GM12878 (cell line): ENCODE measurements around the gene SGIP1. TPM values are rescaled to one million over a fixed set of nuclear protein-coding genes. Genes with fewer than 3 reads are reported as not detected.

Source experiments
- ATAC-seq: fragments of 200-7000 bp; cut with Tn5 transposase; 3 replicates; pipeline ENCODE4 v1.9.1; 2020; ENCODE audit warnings: mild to moderate bottlenecking, moderate library complexity
- BruUV-seq: library from RNA; stranded (reverse); fragments of 400-500 nt; replicated peaks from 2 replicates; lab custom pipeline; 2021; lab: Mats Ljungman, UMichigan
- CTCF ChIA-PET: fragments of 300-600 bp; sonication (Branson Sonifier 250); formaldehyde crosslinking; extraction: SDS; loops from one replicate; lab custom pipeline; 2021; ENCODE audit warnings: inconsistent platforms; lab: Yijun Ruan, JAX
- POLR2A ChIA-PET: fragments of 350-600 bp; formaldehyde crosslinking; extraction: SDS; loops from one replicate; lab custom pipeline; 2021; ENCODE audit warnings: inconsistent platforms; lab: Charles Lee
- RAD21 ChIA-PET: fragments of 300-600 bp; sonication (Branson Sonifier 250); formaldehyde crosslinking; loops from one replicate; lab custom pipeline; 2023; ENCODE audit warnings: antibody characterized with exemption; ENCODE audit not compliant: unreplicated experiment; lab: Charles Lee
- SMC1A ChIA-PET: fragments of 300-600 bp; sonication (Branson Sonifier 250); formaldehyde crosslinking; loops from one replicate; lab custom pipeline; 2023; ENCODE audit not compliant: unreplicated experiment, uncharacterized antibody; lab: Charles Lee
- DNase-seq: peaks from one replicate; pipeline ENCODE4 v3.0.0-alpha.2; 2011; ENCODE audit warnings: low read depth, low spot score
- FAIRE-seq: peaks from 3 replicates; lab custom pipeline; 2011; peaks lifted over from hg19 to GRCh38; lab: Jason Lieb, UNC
- H2AFZ ChIP-seq: 2 replicates; pipeline ENCODE4 v1.6.0; 2011; ENCODE audit warnings: low read depth, low read length, control low read depth; ENCODE audit not compliant: control insufficient read depth
- H3K27ac ChIP-seq: 2 replicates; pipeline ENCODE4 v1.5.1; 2011; ENCODE audit warnings: control low read depth; ENCODE audit not compliant: control insufficient read depth, insufficient read depth
- H3K27me3 ChIP-seq, 2 experiments: replicated peaks in 1 of 2; 2 replicates each; pipeline versions ENCODE4 v1.6.0 to v1.6.1; 2011; ENCODE audit warnings: low read length in 1 of 2; ENCODE audit not compliant: control insufficient read depth in 2 of 2, insufficient read depth in 2 of 2
- H3K36me3 ChIP-seq, 2 experiments: 2 replicates each; pipeline ENCODE4 v1.5.1; 2011; ENCODE audit warnings: low read length in 1 of 2; ENCODE audit not compliant: control insufficient read depth in 2 of 2, insufficient read depth in 2 of 2
- H3K4me1 ChIP-seq: 2 replicates; pipeline ENCODE4 v1.6.1; 2011; ENCODE audit warnings: mild to moderate bottlenecking, low read length, moderate library complexity, mixed read lengths; ENCODE audit not compliant: control insufficient read depth, insufficient read depth
- H3K4me2 ChIP-seq: 2 replicates; pipeline ENCODE4 v1.6.0; 2011; ENCODE audit warnings: control low read depth; ENCODE audit not compliant: control insufficient read depth, insufficient read depth
- H3K4me3 ChIP-seq: fragments of 200-600 bp; sonication (generic); 2 replicates; pipeline ENCODE4 v1.5.1; 2016
- H3K79me2 ChIP-seq: 2 replicates; pipeline ENCODE4 v1.6.0; 2011; ENCODE audit warnings: low read length; ENCODE audit not compliant: control insufficient read depth, insufficient read depth
- H3K9ac ChIP-seq: 2 replicates; pipeline ENCODE4 v1.8.0; 2011; ENCODE audit warnings: low read length, control low read depth, mixed read lengths; ENCODE audit not compliant: control insufficient read depth, insufficient read depth
- H3K9me3 ChIP-seq: replicated peaks from 3 replicates; pipeline ENCODE4 v1.5.1; 2011; ENCODE audit warnings: mild to moderate bottlenecking, low read length; ENCODE audit not compliant: control insufficient read depth, insufficient read depth
- H4K20me1 ChIP-seq: 2 replicates; pipeline ENCODE4 v1.6.0; 2011; ENCODE audit not compliant: control insufficient read depth, insufficient read depth
- BCLAF1 ChIP-seq: fragments of 450-650 bp; IDR thresholded peaks from 2 replicates; pipeline ENCODE4 v1.6.1; 2017; ENCODE audit warnings: antibody characterized with exemption, mild to moderate bottlenecking, moderate library complexity
- CREM ChIP-seq: IDR thresholded peaks from 2 replicates; pipeline ENCODE4 v1.6.1; 2014; ENCODE audit warnings: antibody characterized with exemption, low read depth
- EP300 ChIP-seq, 2 experiments: fragments of 150-350 bp in 1 of 2; IDR thresholded peaks; 2 replicates each; pipeline ENCODE4 v1.6.1; 2011 to 2012; ENCODE audit warnings: low read depth in 2 of 2, low read length in 2 of 2, borderline replicate concordance in 1 of 2, improper control_type of control experiment in 1 of 2, inconsistent platforms in 1 of 2; ENCODE audit not compliant: control insufficient read depth in 1 of 2
- HDAC6 ChIP-seq: fragments of 200-600 bp; sonication (generic); IDR thresholded peaks from one replicate; pipeline ENCODE4 v1.8.0; 2017; ENCODE audit warnings: antibody characterized with exemption; ENCODE audit not compliant: unreplicated experiment
- IKZF2 ChIP-seq, 2 experiments: fragments of 450-650 bp; IDR thresholded peaks; 2 replicates each; pipeline ENCODE4 v1.6.1; 2017; ENCODE audit warnings: mild to moderate bottlenecking in 2 of 2, moderate library complexity in 2 of 2
- IRF4 ChIP-seq: IDR thresholded peaks from 2 replicates; pipeline ENCODE4 v1.6.1; 2011; ENCODE audit warnings: low read depth, low read length
- MEF2A ChIP-seq: IDR thresholded peaks from 2 replicates; pipeline ENCODE4 v1.6.1; 2011; ENCODE audit warnings: low read depth, mild to moderate bottlenecking, low read length, moderate library complexity; ENCODE audit not compliant: insufficient read depth
- MLLT1 ChIP-seq: fragments of 450-650 bp; IDR thresholded peaks from 2 replicates; pipeline ENCODE4 v1.6.1; 2016; ENCODE audit warnings: mild to moderate bottlenecking
- MTA2 ChIP-seq: fragments of 450-650 bp; IDR thresholded peaks from 2 replicates; pipeline ENCODE4 v1.6.1; 2016; ENCODE audit warnings: low read depth, mild to moderate bottlenecking, moderate library complexity
- NKRF ChIP-seq: fragments of 450-650 bp; conservative IDR thresholded peaks from 2 replicates; pipeline ENCODE4 v1.6.1; 2017; ENCODE audit warnings: mild to moderate bottlenecking, moderate library complexity
- PBX3 ChIP-seq: IDR thresholded peaks from 2 replicates; pipeline ENCODE4 v1.6.1; 2011; ENCODE audit warnings: mild to moderate bottlenecking, low read depth, low read length, moderate library complexity; ENCODE audit not compliant: insufficient replicate concordance
- SIX5 ChIP-seq: IDR thresholded peaks from 2 replicates; pipeline ENCODE4 v1.6.1; 2011; ENCODE audit warnings: mild to moderate bottlenecking, low read depth, low read length, moderate library complexity; ENCODE audit not compliant: severe bottlenecking
- SMC3 ChIP-seq: IDR thresholded peaks from 2 replicates; pipeline ENCODE4 v1.6.1; 2011; ENCODE audit warnings: low read length, improper control_type of control experiment, borderline replicate concordance
- SUZ12 ChIP-seq: fragments of 200-600 bp; sonication (generic); IDR thresholded peaks from one replicate; pipeline ENCODE4 v1.6.1; 2018; ENCODE audit warnings: antibody characterized with exemption, mild to moderate bottlenecking; ENCODE audit not compliant: unreplicated experiment
- YY1 ChIP-seq: IDR thresholded peaks from 2 replicates; pipeline ENCODE4 v1.6.1; 2011; ENCODE audit warnings: low read depth, mild to moderate bottlenecking, low read length
- ZNF384 ChIP-seq: IDR thresholded peaks from 2 replicates; pipeline ENCODE4 v1.6.1; 2012; ENCODE audit warnings: low read depth, mild to moderate bottlenecking, low read length, improper control_type of control experiment, borderline replicate concordance
- WGBS: methylation state at CpG from one replicate; pipeline ENCODE4 v1.1.6; 2016; ENCODE audit warnings: low lambda C conversion rate; ENCODE audit not compliant: insufficient replicate concordance, insufficient coverage; ENCODE audit errors: missing lambda C conversion rate; 5-methylcytosine and 5-hydroxymethylcytosine counted together
- in situ Hi-C: fragments of 300-500 bp; cut with MboI; formaldehyde crosslinking; loops from 9 replicates; pipeline ENCODE4 v1.14.3; 2018; ENCODE audit warnings: mixed read lengths
- intact Hi-C: fragments of 100-400 bp; cut with micrococcal nuclease; formaldehyde crosslinking; loops from one replicate; pipeline ENCODE4 v1.14.2; 2022; ENCODE audit not compliant: unreplicated experiment
- polyA plus RNA-seq, 11 experiments: library from polyadenylated mRNA; depleted of rRNA in 4 of 11; unstranded in 6 of 11; stranded (reverse) in 5 of 11; fragments of >200 nt; fragmentation: Nextera tagmentation in 4 of 11; fragmentation: Illumina TruSeq in 1 of 11; extraction: Ambion mirVana in 4 of 11; extraction: Trizol in 1 of 11; gene quantifications; 1 replicate in 1 of 11; 2 replicates in 10 of 11; pipeline versions ENCODE4 v1.2.1 to v1.2.3, GENCODE V29; 2011 to 2016; ENCODE audit warnings: inconsistent platforms in 2 of 11, missing spikeins in 2 of 11, low read depth in 1 of 11
- total RNA-seq, 4 experiments: library from RNA; depleted of rRNA in 3 of 4; stranded (reverse); fragments of >200 nt in 3 of 4; fragmentation: Illumina TruSeq in 1 of 4; extraction: Trizol in 1 of 4; gene quantifications; 2 replicates each; pipeline versions ENCODE4 v1.2.1 to v1.2.3, GENCODE V29; 2013 to 2021

SGIP1 gene
- total and polyA plus RNA-seq, 10 of the 15 experiments (the other 5 are each of a cell fraction or from before 2014, with no cell fraction given), result 0.15 TPM; not detected in 9

GRCh38 chr1:66678146-66678545 is 144.2 kb downstream of the SGIP1 start:
- FAIRE-seq (no peak), ATAC-seq (no peak)
- no peak overlapping the region for H3K4me3 ChIP-seq
- SMC1A ChIA-PET, result interaction anchor here (1.2 kb wide), 1 partner anchor 9 kb away, joined by 3 read pairs; no protein-coding TSS in a partner anchor
- CTCF ChIA-PET, result no interaction called here
- no peaks in the 10 kb centered on the region for H4K20me1 ChIP-seq
- TF ChIP-seq NKRF, result no peak
- no peak for TF ChIP-seq SMC3
- no peak for TF ChIP-seq YY1
- TF ChIP-seq CREM, result no peak
- no peak for TF ChIP-seq IKZF2 (IDR thresholded peaks at IDR 0.05)
- no peak for TF ChIP-seq MTA2
- TF ChIP-seq MLLT1, result no peak
- TF ChIP-seq PBX3, result no peak
- no peak for TF ChIP-seq SIX5
- TF ChIP-seq MEF2A, result no peak
- no peak for TF ChIP-seq HDAC6
- TF ChIP-seq BCLAF1, result no peak
- TF ChIP-seq SUZ12, result no peak
- TF ChIP-seq IRF4, result no peak
- TF ChIP-seq ZNF384, result no peak
- TF ChIP-seq EP300 (IDR thresholded peaks at IDR 0.05; ENCODE audit: borderline replicate concordance in 1 of 2, control insufficient read depth in 1 of 2, low read depth in 2 of 2, low read length in 2 of 2), result no peak
- TF ChIP-seq, all 136 proteins: peak for 0
- no peaks in the 10 kb centered on the region for H3K4me1 ChIP-seq
- no peak overlapping the region for H3K27ac ChIP-seq
- DNase-seq, result no peak
- H3K79me2 ChIP-seq, result no peaks in the 10 kb centered on the region
- H3K36me3 ChIP-seq, result no peaks in the 10 kb centered on the region
- intact Hi-C loops, result no loop called here
- H3K27me3 ChIP-seq, result no peaks in the 10 kb centered on the region
- POLR2A ChIA-PET, result no interaction called here
- H3K4me2 ChIP-seq, result no peak overlapping the region
- no TSS peak for BruUV-seq
- H2AFZ ChIP-seq, result no peak overlapping the region
- H3K9ac ChIP-seq, result no peak overlapping the region
- H3K9me3 ChIP-seq, result no peaks in the 10 kb centered on the region
- RAD21 ChIA-PET, result no interaction called here
- in situ Hi-C loops, result no loop called here
- WGBS, result 27% methylated on average over 1 of the region's 1 CpG
